ENCODE measurements around the gene NLRP6.
"Not testable (repeated sequence)": the region's sequence is repeated elsewhere in the genome, so short reads cannot be mapped to it uniquely, and the experiment has no call there.

The NLRP6 gene

GRCh38 chr11:294780-295179 is 16.6 kb downstream of the NLRP6 start:
- no peak for DNase-seq

GRCh38 chr11:295351-296170 is 17.4 kb downstream of the NLRP6 start:
- no peak for DNase-seq

GRCh38 chr11:296171-297050 is 18.2 kb downstream of the NLRP6 start:
- DNase-seq = no peak

GRCh38 chr11:297051-297585 is 18.9 kb downstream of the NLRP6 start:
- no peak for DNase-seq

GRCh38 chr11:297586-298405 is 19.6 kb downstream of the NLRP6 start:
- no peak for DNase-seq

- no peak for DNase-seq
These were observed 20.3 kb downstream of the NLRP6 start for GRCh38 chr11:298406-299065.

- DNase-seq = no peak
These were observed 21.1 kb downstream of the NLRP6 start, which contains the start of gene IFITM5 for GRCh38 chr11:299081-299891. Gene IFITM5 (minus strand): TSS chr11:299526. CDS start chr11:299490, 36 bp downstream.

- DNase-seq = no peak
These were observed 21.9 kb downstream of the NLRP6 start for GRCh38 chr11:299951-300735.

GRCh38 chr11:303363-303762 is 25.2 kb downstream of the NLRP6 start:
- no peak for DNase-seq

- DNase-seq = no peak
These were observed 25.9 kb downstream of the NLRP6 start for GRCh38 chr11:304061-304506.

- DNase-seq = no peak
These were observed 27.0 kb downstream of the NLRP6 start for GRCh38 chr11:304915-305843.

GRCh38 chr11:305844-306211 is 27.6 kb downstream of the NLRP6 start:
- no peak for DNase-seq

- no peak for DNase-seq
These were observed 28.6 kb downstream of the NLRP6 start for GRCh38 chr11:306645-307371.

GRCh38 chr11:307766-308708 is 29.8 kb downstream of the NLRP6 start, which contains the start of gene IFITM2:
Gene IFITM2 (plus strand): TSS chr11:307816. CDS start chr11:308193, 377 bp downstream.
- not testable (repeated sequence) for DNase-seq

- DNase-seq = not testable (repeated sequence)
These were observed 30.8 kb downstream of the NLRP6 start for GRCh38 chr11:308740-309665.

Measured in NCI-H1048 (cell line).